ENCODE measurements around the gene KRT80.

The KRT80 gene

DNA sequence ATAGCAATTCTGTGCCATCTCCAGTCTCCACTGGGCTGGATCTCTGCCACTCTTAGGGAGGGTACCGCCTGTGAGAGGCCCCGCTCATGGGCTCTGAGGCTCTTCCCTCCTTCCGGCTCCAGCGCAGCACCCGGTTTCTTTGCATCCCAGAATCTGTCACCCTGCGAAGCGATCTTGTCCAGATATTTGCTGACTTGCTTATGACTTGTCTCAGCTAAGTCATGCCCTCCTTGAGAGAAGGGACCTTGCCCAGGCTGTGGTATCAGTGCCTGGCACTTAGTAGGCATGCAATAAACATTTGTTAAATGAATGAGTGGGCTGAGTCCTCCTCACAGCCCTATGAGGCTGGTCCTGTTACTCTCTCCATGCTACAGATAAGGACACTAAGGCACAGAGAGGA lies 13.4 kb downstream of the KRT80 start:
- no peak for TF ChIP-seq SPI1 (IDR thresholded peaks at IDR 0.05; ENCODE audit: borderline replicate concordance, low read depth)
- TF ChIP-seq GABPA (IDR thresholded peaks at IDR 0.05; ENCODE audit: low read depth) = no peak
- no peak for TF ChIP-seq REST (IDR thresholded peaks at IDR 0.05; ENCODE audit: insufficient replicate concordance, low read depth)
- TF ChIP-seq, protein P1, sequence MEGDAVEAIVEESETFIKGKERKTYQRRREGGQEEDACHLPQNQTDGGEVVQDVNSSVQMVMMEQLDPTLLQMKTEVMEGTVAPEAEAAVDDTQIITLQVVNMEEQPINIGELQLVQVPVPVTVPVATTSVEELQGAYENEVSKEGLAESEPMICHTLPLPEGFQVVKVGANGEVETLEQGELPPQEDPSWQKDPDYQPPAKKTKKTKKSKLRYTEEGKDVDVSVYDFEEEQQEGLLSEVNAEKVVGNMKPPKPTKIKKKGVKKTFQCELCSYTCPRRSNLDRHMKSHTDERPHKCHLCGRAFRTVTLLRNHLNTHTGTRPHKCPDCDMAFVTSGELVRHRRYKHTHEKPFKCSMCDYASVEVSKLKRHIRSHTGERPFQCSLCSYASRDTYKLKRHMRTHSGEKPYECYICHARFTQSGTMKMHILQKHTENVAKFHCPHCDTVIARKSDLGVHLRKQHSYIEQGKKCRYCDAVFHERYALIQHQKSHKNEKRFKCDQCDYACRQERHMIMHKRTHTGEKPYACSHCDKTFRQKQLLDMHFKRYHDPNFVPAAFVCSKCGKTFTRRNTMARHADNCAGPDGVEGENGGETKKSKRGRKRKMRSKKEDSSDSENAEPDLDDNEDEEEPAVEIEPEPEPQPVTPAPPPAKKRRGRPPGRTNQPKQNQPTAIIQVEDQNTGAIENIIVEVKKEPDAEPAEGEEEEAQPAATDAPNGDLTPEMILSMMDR (IDR thresholded peaks at IDR 0.05; ENCODE audit: insufficient read depth, low read length) = no peak
- TF ChIP-seq POLR2AphosphoS5 (IDR thresholded peaks at IDR 0.05; ENCODE audit: low read depth) = no peak
- no peak for DNase-seq (ENCODE audit: low read depth in 1 of 2, low spot score in 1 of 2)
- no peak overlapping the region for H3K27ac ChIP-seq (replicated peaks)
- no peaks in the 10 kb centered on the region for H3K27me3 ChIP-seq (ENCODE audit: insufficient read depth, poor library complexity, severe bottlenecking)
- H3K4me3 ChIP-seq (replicated peaks; ENCODE audit: insufficient read depth, low read length) = no peak overlapping the region

- no peak for TF ChIP-seq POLR2AphosphoS5 (IDR thresholded peaks at IDR 0.05; ENCODE audit: low read depth)
- no peak for TF ChIP-seq GABPA (IDR thresholded peaks at IDR 0.05; ENCODE audit: low read depth)
- TF ChIP-seq SPI1 (IDR thresholded peaks at IDR 0.05; ENCODE audit: borderline replicate concordance, low read depth) = no peak
- TF ChIP-seq REST (IDR thresholded peaks at IDR 0.05; ENCODE audit: insufficient replicate concordance, low read depth) = no peak
- TF ChIP-seq, protein P1 (IDR thresholded peaks at IDR 0.05; ENCODE audit: insufficient read depth, low read length) = no peak
- no peak overlapping the region for H3K4me3 ChIP-seq (replicated peaks; ENCODE audit: insufficient read depth, low read length)
- DNase-seq (ENCODE audit: low read depth in 1 of 2, low spot score in 1 of 2) = no peak
- no peaks in the 10 kb centered on the region for H3K27me3 ChIP-seq (ENCODE audit: insufficient read depth, poor library complexity, severe bottlenecking)
- no peak overlapping the region for H3K27ac ChIP-seq (replicated peaks)
Measured at GRCh38 chr12:52175371-52176350, 16.2 kb downstream of the KRT80 start.

DNA sequence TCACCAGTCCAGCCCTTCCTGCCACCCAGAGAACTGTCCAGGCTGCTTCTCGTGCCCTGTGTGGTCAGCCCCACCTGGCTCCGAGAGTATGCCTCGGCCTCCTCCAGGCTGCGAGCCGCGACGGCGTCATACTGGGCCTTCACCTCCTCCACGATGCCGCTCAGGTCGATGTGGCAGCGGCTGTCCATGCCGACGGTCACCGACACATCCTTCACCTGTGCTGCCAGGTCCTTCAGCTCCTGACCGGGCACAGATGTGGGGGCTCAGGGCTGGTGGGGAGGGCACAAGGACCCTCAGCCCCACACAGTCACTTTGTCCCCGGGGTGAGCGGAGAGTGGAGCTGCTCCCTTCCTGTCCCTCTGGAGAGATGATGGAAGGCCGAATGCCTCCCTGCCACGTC lies 18.3 kb downstream of the KRT80 start:
- TF ChIP-seq POLR2AphosphoS5 (IDR thresholded peaks at IDR 0.05; ENCODE audit: low read depth) (no peak), REST (IDR thresholded peaks at IDR 0.05; ENCODE audit: insufficient replicate concordance, low read depth) (no peak), GABPA (IDR thresholded peaks at IDR 0.05; ENCODE audit: low read depth) (no peak), SPI1 (IDR thresholded peaks at IDR 0.05; ENCODE audit: borderline replicate concordance, low read depth) (no peak)
- TF ChIP-seq, protein P1 (IDR thresholded peaks at IDR 0.05; ENCODE audit: insufficient read depth, low read length) = no peak
- no peak overlapping the region for H3K4me3 ChIP-seq (replicated peaks; ENCODE audit: insufficient read depth, low read length)
- no peak overlapping the region for H3K27ac ChIP-seq (replicated peaks)
- DNase-seq (ENCODE audit: low read depth in 1 of 2, low spot score in 1 of 2) = no peak
- no peaks in the 10 kb centered on the region for H3K27me3 ChIP-seq (ENCODE audit: insufficient read depth, poor library complexity, severe bottlenecking)

Measured in HL-60 (cell line).